ENCODE results near the gene GBE1. TPM values are rescaled to one million over a fixed set of nuclear protein-coding genes. Genes with fewer than 3 reads are reported as not detected.

GBE1 gene
- total RNA-seq, 2 donors from 2014 or later = 15.0 to 26.7 TPM

- TF ChIP-seq, protein P1, sequence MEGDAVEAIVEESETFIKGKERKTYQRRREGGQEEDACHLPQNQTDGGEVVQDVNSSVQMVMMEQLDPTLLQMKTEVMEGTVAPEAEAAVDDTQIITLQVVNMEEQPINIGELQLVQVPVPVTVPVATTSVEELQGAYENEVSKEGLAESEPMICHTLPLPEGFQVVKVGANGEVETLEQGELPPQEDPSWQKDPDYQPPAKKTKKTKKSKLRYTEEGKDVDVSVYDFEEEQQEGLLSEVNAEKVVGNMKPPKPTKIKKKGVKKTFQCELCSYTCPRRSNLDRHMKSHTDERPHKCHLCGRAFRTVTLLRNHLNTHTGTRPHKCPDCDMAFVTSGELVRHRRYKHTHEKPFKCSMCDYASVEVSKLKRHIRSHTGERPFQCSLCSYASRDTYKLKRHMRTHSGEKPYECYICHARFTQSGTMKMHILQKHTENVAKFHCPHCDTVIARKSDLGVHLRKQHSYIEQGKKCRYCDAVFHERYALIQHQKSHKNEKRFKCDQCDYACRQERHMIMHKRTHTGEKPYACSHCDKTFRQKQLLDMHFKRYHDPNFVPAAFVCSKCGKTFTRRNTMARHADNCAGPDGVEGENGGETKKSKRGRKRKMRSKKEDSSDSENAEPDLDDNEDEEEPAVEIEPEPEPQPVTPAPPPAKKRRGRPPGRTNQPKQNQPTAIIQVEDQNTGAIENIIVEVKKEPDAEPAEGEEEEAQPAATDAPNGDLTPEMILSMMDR (IDR thresholded peaks at IDR 0.05) = no peak
- no peak overlapping the region for H3K4me3 ChIP-seq
- intact Hi-C loops (cut with DNase I) = no loop called here
- no peaks in the 10 kb centered on the region for H3K9me3 ChIP-seq
- no peaks in the 10 kb centered on the region for H3K4me1 ChIP-seq
- no peaks in the 10 kb centered on the region for H3K36me3 ChIP-seq
- DNase-seq = no peak
- peak overlapping the region; percentile 40 for H3K27ac ChIP-seq
- no peaks in the 10 kb centered on the region for H3K27me3 ChIP-seq
- H3K9ac ChIP-seq (ENCODE audit: low read depth in 2 of 2, low read length in 2 of 2) = no peak overlapping the region
These were observed 18.9 kb downstream of the GBE1 start for GRCh38 chr3:81742581-81742980.

DNA sequence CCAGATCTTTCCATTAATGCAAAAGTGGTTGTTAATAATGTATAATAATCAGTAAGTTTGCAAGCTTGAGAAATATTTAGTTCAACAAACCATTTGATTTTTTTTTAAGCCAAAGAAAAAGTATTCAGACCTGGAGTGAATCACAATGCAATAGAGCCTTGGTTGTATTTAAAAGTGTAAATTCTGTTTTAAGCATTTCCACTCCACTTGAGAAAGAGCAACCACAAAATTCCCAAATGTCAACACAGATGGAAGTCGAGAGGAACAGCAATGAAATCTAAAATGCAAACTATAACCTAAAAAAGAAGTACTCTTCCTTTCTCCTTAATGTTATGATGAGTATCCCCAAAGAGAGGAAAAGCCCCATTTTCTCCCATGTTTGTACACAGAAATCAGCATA, 20.2 kb downstream of the GBE1 start:
- DNase-seq = no peak
- Histone ChIP-seq H3K36me3 (no peaks in the 10 kb centered on the region), H3K27ac (no peak overlapping the region), H3K4me1 (no peaks in the 10 kb centered on the region), H3K27me3 (no peaks in the 10 kb centered on the region), H3K9me3 (no peaks in the 10 kb centered on the region), H3K9ac (ENCODE audit: low read depth in 2 of 2, low read length in 2 of 2) (no peak overlapping the region), H3K4me3 (no peak overlapping the region)
- intact Hi-C loops (cut with DNase I) = no loop called here
- TF ChIP-seq, protein P1 (IDR thresholded peaks at IDR 0.05) = no peak

DNA sequence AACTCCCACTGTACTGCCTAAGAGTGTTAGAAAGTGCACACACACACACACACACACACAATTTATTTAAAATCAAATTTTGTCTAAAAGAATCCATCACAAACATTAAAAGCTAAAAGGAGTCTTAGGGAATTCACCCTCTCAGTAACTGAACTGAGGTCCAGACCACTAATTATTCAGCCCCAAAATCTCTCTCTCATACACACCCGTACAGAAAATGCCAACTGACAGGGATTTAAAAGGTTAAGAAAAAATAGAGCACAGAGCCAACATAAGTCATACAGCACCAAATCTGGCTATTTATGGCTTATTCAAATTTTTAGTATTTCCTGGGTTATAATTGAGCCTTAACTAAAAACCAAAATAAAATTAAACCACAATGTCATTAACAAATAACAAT, 20.7 kb downstream of the GBE1 start:
- Histone ChIP-seq H3K4me3 (no peak overlapping the region), H3K4me1 (no peaks in the 10 kb centered on the region)

DNA sequence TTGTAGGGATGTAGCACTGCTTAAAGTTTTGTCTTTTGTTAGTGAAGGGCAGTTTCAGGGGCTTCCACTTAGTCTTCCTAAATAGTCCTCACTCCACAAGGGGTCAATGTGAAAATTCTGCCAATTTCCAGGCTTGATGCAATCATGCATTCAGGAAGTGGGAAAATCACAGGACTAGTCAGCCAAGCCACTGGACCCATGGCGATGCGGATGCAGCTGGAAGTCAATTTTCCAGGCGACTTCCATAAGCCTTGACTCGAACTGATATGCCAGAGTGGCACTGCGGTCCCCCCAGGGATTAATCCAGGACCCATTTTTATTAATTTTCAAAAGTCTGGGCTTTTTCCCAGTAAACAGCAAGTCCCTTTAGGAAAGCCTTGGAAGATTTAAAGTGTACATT, 26.1 kb downstream of the GBE1 start:
- Histone ChIP-seq H3K4me1 (no peaks in the 10 kb centered on the region), H3K36me3 (no peaks in the 10 kb centered on the region), H3K9ac (ENCODE audit: low read depth in 2 of 2, low read length in 2 of 2) (no peak overlapping the region), H3K9me3 (no peaks in the 10 kb centered on the region), H3K27ac (no peak overlapping the region), H3K27me3 (no peaks in the 10 kb centered on the region), H3K4me3 (no peak overlapping the region)
- TF ChIP-seq, protein P1 (IDR thresholded peaks at IDR 0.05) = no peak
- no peak for DNase-seq
- intact Hi-C loops (cut with DNase I) = no loop called here

More for the DNA sequence above, 20.7 kb downstream of the GBE1 start:
- H3K9me3 ChIP-seq = no peaks in the 10 kb centered on the region
- no peak overlapping the region for H3K27ac ChIP-seq
- DNase-seq = no peak
- no peak overlapping the region for H3K9ac ChIP-seq (ENCODE audit: low read depth in 2 of 2, low read length in 2 of 2)
- no peaks in the 10 kb centered on the region for H3K36me3 ChIP-seq
- TF ChIP-seq, protein P1 (IDR thresholded peaks at IDR 0.05) = no peak
- H3K27me3 ChIP-seq = no peaks in the 10 kb centered on the region
- intact Hi-C loops (cut with DNase I) = no loop called here

GRCh38 chr3:81734742-81735141, 26.7 kb downstream of the GBE1 start:
- DNase-seq = no peak
- H3K36me3 ChIP-seq = no peaks in the 10 kb centered on the region
- TF ChIP-seq, protein P1 (IDR thresholded peaks at IDR 0.05) = no peak
- no peaks in the 10 kb centered on the region for H3K27me3 ChIP-seq
- no peak overlapping the region for H3K9ac ChIP-seq (ENCODE audit: low read depth in 2 of 2, low read length in 2 of 2)
- intact Hi-C loops (cut with DNase I) = no loop called here
- no peak overlapping the region for H3K4me3 ChIP-seq
- no peaks in the 10 kb centered on the region for H3K9me3 ChIP-seq
- H3K4me1 ChIP-seq = no peaks in the 10 kb centered on the region
- no peak overlapping the region for H3K27ac ChIP-seq

- Histone ChIP-seq H3K4me3 (no peak overlapping the region), H3K27ac (no peak overlapping the region), H3K27me3 (no peaks in the 10 kb centered on the region), H3K9ac (ENCODE audit: low read depth in 2 of 2, low read length in 2 of 2) (no peak overlapping the region), H3K36me3 (no peaks in the 10 kb centered on the region), H3K4me1 (no peaks in the 10 kb centered on the region), H3K9me3 (no peaks in the 10 kb centered on the region)
- intact Hi-C loops (cut with DNase I) = no loop called here
- TF ChIP-seq, protein P1 (IDR thresholded peaks at IDR 0.05) = no peak
- no peak for DNase-seq
These were observed 28.8 kb downstream of the GBE1 start for GRCh38 chr3:81732642-81733041.
